ENCODE measurements around the gene WDR93. TPM values are rescaled to one million over a fixed set of nuclear protein-coding genes. Genes with fewer than 3 reads are reported as not detected.

WDR93 gene
- total RNA-seq, 1 donor from 2014 or later: not detected

DNA sequence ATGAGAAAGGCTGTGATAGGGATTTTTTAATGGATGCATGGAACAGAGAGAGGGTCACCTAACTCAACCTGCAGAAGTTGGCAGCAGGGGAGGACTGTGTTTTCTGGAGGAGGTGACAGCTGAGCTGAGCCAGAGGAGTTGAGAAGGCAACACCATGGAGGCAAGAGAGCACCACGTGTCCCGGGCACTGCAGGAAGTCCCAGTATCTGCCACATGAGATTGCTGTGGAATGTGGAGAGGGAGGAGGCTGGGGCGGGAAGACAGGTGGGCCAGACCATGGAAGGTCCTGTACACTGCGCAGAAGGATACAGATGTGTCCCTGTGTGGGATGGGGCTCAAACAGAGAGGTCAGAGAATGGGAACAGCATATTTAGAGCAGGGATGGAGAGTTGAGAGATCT lies 45.2 kb downstream of the WDR93 start:
- DNase-seq (no peak), ATAC-seq (no peak)
- Histone ChIP-seq H3K27ac (no peak overlapping the region), H3K27me3 (peaks cover 6% of the 10 kb centered on the region), H3K4me1 (no peaks in the 10 kb centered on the region), H3K36me3 (no peaks in the 10 kb centered on the region), H3K9me3 (no peaks in the 10 kb centered on the region), H3K4me3 (no peak overlapping the region)
- intact Hi-C loops (cut with DNase I): no loop called here
- TF ChIP-seq, protein P1, sequence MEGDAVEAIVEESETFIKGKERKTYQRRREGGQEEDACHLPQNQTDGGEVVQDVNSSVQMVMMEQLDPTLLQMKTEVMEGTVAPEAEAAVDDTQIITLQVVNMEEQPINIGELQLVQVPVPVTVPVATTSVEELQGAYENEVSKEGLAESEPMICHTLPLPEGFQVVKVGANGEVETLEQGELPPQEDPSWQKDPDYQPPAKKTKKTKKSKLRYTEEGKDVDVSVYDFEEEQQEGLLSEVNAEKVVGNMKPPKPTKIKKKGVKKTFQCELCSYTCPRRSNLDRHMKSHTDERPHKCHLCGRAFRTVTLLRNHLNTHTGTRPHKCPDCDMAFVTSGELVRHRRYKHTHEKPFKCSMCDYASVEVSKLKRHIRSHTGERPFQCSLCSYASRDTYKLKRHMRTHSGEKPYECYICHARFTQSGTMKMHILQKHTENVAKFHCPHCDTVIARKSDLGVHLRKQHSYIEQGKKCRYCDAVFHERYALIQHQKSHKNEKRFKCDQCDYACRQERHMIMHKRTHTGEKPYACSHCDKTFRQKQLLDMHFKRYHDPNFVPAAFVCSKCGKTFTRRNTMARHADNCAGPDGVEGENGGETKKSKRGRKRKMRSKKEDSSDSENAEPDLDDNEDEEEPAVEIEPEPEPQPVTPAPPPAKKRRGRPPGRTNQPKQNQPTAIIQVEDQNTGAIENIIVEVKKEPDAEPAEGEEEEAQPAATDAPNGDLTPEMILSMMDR (IDR thresholded peaks at IDR 0.05): no peak

DNA sequence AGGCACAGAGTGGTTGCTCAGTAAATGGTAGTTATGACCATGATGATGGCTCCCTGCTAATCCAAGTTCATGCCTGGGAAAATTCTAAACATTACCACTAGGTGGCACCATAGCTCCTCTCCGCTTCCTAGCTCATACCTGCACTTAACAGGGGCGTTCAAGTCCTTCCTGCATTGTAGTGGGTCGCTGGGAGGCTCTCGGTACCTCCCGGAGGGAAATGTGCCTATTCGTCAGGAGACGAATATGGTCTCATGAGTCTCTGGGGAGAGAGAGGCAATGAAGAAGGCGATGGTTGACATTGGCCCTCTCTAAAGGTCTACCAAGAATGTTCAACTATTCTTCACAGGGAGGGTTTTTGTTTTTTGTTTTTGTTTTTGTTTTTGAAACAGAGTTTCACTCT lies 49.5 kb downstream of the WDR93 start:
- no peaks in the 10 kb centered on the region for H3K9me3 ChIP-seq
- ATAC-seq (peak; percentile 91), DNase-seq (no peak)
- H3K4me1 ChIP-seq: no peaks in the 10 kb centered on the region
- H3K4me3 ChIP-seq: no peak overlapping the region
- TF ChIP-seq, protein P1 (IDR thresholded peaks at IDR 0.05): peak; percentile 94
- H3K36me3 ChIP-seq: no peaks in the 10 kb centered on the region
- intact Hi-C loops (cut with DNase I): no loop called here
- peaks cover 3% of the 10 kb centered on the region for H3K27me3 ChIP-seq
- H3K27ac ChIP-seq: no peak overlapping the region

DNA sequence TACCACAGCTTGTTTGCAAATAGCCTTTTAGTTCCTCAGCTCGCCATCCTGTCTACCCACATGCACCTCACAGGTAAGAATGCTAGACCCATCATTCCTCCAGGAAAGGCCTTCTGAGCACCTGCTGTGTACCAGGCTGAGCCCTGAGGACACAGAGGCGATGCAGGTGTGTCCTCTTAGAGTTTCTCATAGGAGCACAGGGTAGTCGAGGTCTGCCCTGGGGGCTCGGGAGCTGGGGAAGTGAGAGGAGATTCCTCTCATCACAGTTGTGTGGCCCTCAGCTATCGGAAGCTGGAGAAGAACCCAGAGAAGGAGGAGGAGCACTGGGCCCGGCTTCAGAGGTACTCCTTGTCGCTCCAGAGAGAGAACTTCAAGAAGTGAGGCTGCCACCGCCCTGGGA lies 52.4 kb downstream of the WDR93 start:
- intact Hi-C loops (cut with DNase I): no loop called here
- no peak for DNase-seq
- no peak for ATAC-seq
- H3K36me3 ChIP-seq: no peaks in the 10 kb centered on the region
- H3K9me3 ChIP-seq: no peaks in the 10 kb centered on the region
- H3K4me3 ChIP-seq: no peak overlapping the region
- H3K4me1 ChIP-seq: no peaks in the 10 kb centered on the region
- no peak overlapping the region for H3K27ac ChIP-seq
- TF ChIP-seq, protein P1 (IDR thresholded peaks at IDR 0.05): no peak
- H3K27me3 ChIP-seq: peaks cover 7% of the 10 kb centered on the region

DNA sequence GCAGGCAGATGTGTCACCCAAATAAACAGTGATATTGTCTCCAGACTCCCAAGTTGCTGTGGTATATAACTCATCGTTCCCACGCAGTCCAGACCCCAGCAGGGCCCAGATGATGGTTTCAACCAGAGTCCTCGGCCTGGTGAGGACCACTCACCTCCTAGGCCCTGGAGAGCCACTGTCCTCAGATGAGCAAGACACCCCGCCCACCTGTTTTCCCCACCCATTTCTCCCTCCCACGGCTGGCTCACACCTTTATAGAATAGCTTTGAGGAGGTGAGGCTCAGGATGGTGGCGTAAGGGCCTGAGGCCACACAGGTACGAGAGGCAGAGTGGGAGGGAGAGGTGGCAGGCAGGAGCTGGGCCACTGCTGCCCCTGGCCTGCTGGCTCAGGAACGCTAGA lies 53.0 kb downstream of the WDR93 start:
- ATAC-seq: no peak
- no peaks in the 10 kb centered on the region for H3K36me3 ChIP-seq
- no peaks in the 10 kb centered on the region for H3K9me3 ChIP-seq
- no peaks in the 10 kb centered on the region for H3K4me1 ChIP-seq
- H3K4me3 ChIP-seq: no peak overlapping the region
- intact Hi-C loops (cut with DNase I): no loop called here
- no peak overlapping the region for H3K27ac ChIP-seq
- DNase-seq: no peak
- H3K27me3 ChIP-seq: peaks cover 7% of the 10 kb centered on the region
- TF ChIP-seq, protein P1 (IDR thresholded peaks at IDR 0.05): no peak

DNA sequence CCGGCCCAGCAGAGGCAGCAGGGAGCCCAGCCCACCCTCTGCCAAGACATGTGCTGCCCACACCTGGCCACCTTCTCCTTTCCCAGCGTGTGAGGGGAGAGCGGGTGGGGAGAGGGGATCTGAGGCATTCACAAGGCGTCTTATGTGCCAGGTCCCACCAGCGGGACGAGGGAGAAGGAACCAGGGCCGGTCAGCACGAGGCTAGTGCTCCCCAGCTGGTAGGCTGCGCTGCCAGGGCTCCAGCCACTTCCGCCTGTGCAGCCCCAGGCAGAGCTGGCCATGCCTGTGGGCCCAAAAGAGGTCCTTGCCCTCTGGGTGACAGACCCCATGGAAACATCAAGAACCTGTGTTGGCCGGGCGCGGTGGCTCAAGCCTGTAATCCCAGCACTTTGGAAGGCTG lies 54.5 kb downstream of the WDR93 start:
- ATAC-seq: no peak
- DNase-seq: no peak
- intact Hi-C loops (cut with DNase I): no loop called here

More for the DNA sequence above, 54.5 kb downstream of the WDR93 start:
- Histone ChIP-seq H3K4me1 (peaks cover 5% of the 10 kb centered on the region), H3K27ac (no peak overlapping the region), H3K27me3 (peaks cover 7% of the 10 kb centered on the region), H3K36me3 (no peaks in the 10 kb centered on the region), H3K4me3 (no peak overlapping the region), H3K9me3 (no peaks in the 10 kb centered on the region)
- TF ChIP-seq, protein P1 (IDR thresholded peaks at IDR 0.05): no peak
